HuH-7 (cell line): ENCODE measurements around the gene STX2.
"Not testable (repeated sequence)": the region's sequence is repeated elsewhere in the genome, so short reads cannot be mapped to it uniquely, and the experiment has no call there.

Experiments
- DNase-seq: peaks from one replicate; pipeline ENCODE4 v3.0.0; 2011; ENCODE audit warnings: low spot score

STX2 gene

GRCh38 chr12:130764475-130765185 is 74.4 kb downstream of the STX2 start:
- DNase-seq, result no peak

- DNase-seq, result no peak
Observed at GRCh38 chr12:130764073-130764472, 75.0 kb downstream of the STX2 start.

GRCh38 chr12:130762319-130762675 is 76.8 kb downstream of the STX2 start:
- no peak for DNase-seq

GRCh38 chr12:130761537-130762318 is 77.3 kb downstream of the STX2 start:
- peak; percentile 68 for DNase-seq

- DNase-seq, result no peak
Observed at GRCh38 chr12:130754234-130754901, 84.7 kb downstream of the STX2 start.

GRCh38 chr12:130752692-130753230 is 86.3 kb downstream of the STX2 start:
- DNase-seq, result no peak

GRCh38 chr12:130752037-130752436 is 87.0 kb downstream of the STX2 start:
- DNase-seq, result not testable (repeated sequence)

GRCh38 chr12:130748786-130749185 is 90.3 kb downstream of the STX2 start:
- no peak for DNase-seq

GRCh38 chr12:130747867-130748740 is 90.9 kb downstream of the STX2 start:
- peak; percentile 73 for DNase-seq

- no peak for DNase-seq
Observed at GRCh38 chr12:130746546-130746945, 92.5 kb downstream of the STX2 start.

- DNase-seq, result no peak
Observed at GRCh38 chr12:130745921-130746320, 93.1 kb downstream of the STX2 start.

GRCh38 chr12:130744274-130744673 is 94.8 kb downstream of the STX2 start:
- no peak for DNase-seq

- no peak for DNase-seq
Observed at GRCh38 chr12:130743606-130744005, 95.4 kb downstream of the STX2 start.

- DNase-seq, result no peak
Observed at GRCh38 chr12:130743176-130743575, 95.9 kb downstream of the STX2 start.

- no peak for DNase-seq
Observed at GRCh38 chr12:130742716-130743115, 96.3 kb downstream of the STX2 start.

GRCh38 chr12:130742112-130742511 is 96.9 kb downstream of the STX2 start:
- DNase-seq, result no peak
